A673 (cell line): ENCODE measurements around the gene CNTRL. TPM values are rescaled to one million over a fixed set of nuclear protein-coding genes. Genes with fewer than 3 reads are reported as not detected.
"Not testable (repeated sequence)": the region's sequence is repeated elsewhere in the genome, so short reads cannot be mapped to it uniquely, and the experiment has no call there.

Experiments used
- BruUV-seq: library from RNA; stranded (reverse); fragments of 400-500 nt; replicated peaks from 2 replicates; lab custom pipeline; 2021; lab: Mats Ljungman, UMichigan
- CTCF ChIA-PET: fragments of 300-600 bp; sonication (Branson Sonifier 250); formaldehyde crosslinking; loops from one replicate; lab custom pipeline; 2022; ENCODE audit warnings: antibody characterized with exemption; lab: Charles Lee
- POLR2A ChIA-PET: fragments of 300-600 bp; sonication (Branson Sonifier 250); formaldehyde crosslinking; loops from one replicate; lab custom pipeline; 2022; ENCODE audit warnings: antibody characterized with exemption; ENCODE audit not compliant: low non-redundant PET; lab: Charles Lee
- DNase-seq: peaks from one replicate; pipeline ENCODE4 v3.0.0-alpha.2; 2015; ENCODE audit warnings: low spot score
- H3K27ac ChIP-seq: fragments of 200-600 bp; sonication (generic); 2 replicates; pipeline ENCODE4 v1.5.1; 2016; ENCODE audit warnings: mixed run types, low read depth, mild to moderate bottlenecking, mixed read lengths, antibody characterized with exemption, low read length; ENCODE audit not compliant: poor library complexity, severe bottlenecking
- H3K27me3 ChIP-seq: fragments of 200-600 bp; sonication (generic); replicated peaks from 2 replicates; pipeline ENCODE4 v1.6.1; 2017; ENCODE audit warnings: mixed run types, low read depth, mild to moderate bottlenecking, mixed read lengths, antibody characterized with exemption, low read length; ENCODE audit not compliant: insufficient read depth, poor library complexity
- H3K36me3 ChIP-seq: fragments of 200-600 bp; sonication (generic); 2 replicates; pipeline ENCODE4 v1.6.1; 2016; ENCODE audit warnings: mixed run types, mild to moderate bottlenecking, mixed read lengths, antibody characterized with exemption, low read length; ENCODE audit not compliant: insufficient read depth, poor library complexity, severe bottlenecking
- H3K4me1 ChIP-seq: fragments of 200-600 bp; sonication (generic); 2 replicates; pipeline ENCODE4 v1.6.1; 2017; ENCODE audit warnings: mixed run types, mild to moderate bottlenecking, mixed read lengths, antibody characterized with exemption, low read length; ENCODE audit not compliant: insufficient read depth, poor library complexity, severe bottlenecking
- H3K4me3 ChIP-seq: fragments of 200-600 bp; sonication (generic); 2 replicates; pipeline ENCODE4 v1.5.1; 2016; ENCODE audit warnings: low read depth, mixed run types, mild to moderate bottlenecking, mixed read lengths, low read length; ENCODE audit not compliant: poor library complexity, severe bottlenecking
- H3K9me3 ChIP-seq: fragments of 200-600 bp; sonication (generic); 2 replicates; pipeline ENCODE4 v1.6.1; 2016; ENCODE audit warnings: mixed run types, low read depth, mild to moderate bottlenecking, mixed read lengths, antibody characterized with exemption, low read length; ENCODE audit not compliant: poor library complexity, severe bottlenecking
- EZH2 ChIP-seq: fragments of 200-600 bp; sonication (generic); IDR thresholded peaks from 2 replicates; pipeline ENCODE4 v1.6.1; 2017; ENCODE audit warnings: borderline replicate concordance, low read depth, mild to moderate bottlenecking, mixed read lengths, antibody characterized with exemption, low read length; ENCODE audit not compliant: poor library complexity, severe bottlenecking
- intact Hi-C: fragments of 100-400 bp; cut with micrococcal nuclease; formaldehyde crosslinking; loops from one replicate; pipeline ENCODE4 v1.10.0; 2022; ENCODE audit not compliant: unreplicated experiment
- total RNA-seq: library from RNA; stranded (reverse); gene quantifications from 2 replicates; pipeline ENCODE4 v1.2.3, GENCODE V29; 2021
- TF ChIP-seq, protein P1 (sequence below): fragments of 300-800, 200-600 bp; sonication (generic); conservative IDR thresholded peaks from 2 replicates; pipeline ENCODE4 v1.5.1; 2017; ENCODE audit warnings: low read depth, mild to moderate bottlenecking, antibody characterized with exemption, low read length, moderate library complexity, mixed read lengths

The CNTRL gene
- total RNA-seq, 1 experiment from 2014 or later, result 26.3 TPM

- no TSS peak for BruUV-seq
- POLR2A ChIA-PET, result no interaction called here
- H3K27ac ChIP-seq, result no peak overlapping the region
- TF ChIP-seq, protein P1, sequence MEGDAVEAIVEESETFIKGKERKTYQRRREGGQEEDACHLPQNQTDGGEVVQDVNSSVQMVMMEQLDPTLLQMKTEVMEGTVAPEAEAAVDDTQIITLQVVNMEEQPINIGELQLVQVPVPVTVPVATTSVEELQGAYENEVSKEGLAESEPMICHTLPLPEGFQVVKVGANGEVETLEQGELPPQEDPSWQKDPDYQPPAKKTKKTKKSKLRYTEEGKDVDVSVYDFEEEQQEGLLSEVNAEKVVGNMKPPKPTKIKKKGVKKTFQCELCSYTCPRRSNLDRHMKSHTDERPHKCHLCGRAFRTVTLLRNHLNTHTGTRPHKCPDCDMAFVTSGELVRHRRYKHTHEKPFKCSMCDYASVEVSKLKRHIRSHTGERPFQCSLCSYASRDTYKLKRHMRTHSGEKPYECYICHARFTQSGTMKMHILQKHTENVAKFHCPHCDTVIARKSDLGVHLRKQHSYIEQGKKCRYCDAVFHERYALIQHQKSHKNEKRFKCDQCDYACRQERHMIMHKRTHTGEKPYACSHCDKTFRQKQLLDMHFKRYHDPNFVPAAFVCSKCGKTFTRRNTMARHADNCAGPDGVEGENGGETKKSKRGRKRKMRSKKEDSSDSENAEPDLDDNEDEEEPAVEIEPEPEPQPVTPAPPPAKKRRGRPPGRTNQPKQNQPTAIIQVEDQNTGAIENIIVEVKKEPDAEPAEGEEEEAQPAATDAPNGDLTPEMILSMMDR, result no peak
- TF ChIP-seq EZH2, result no peak
- H3K9me3 ChIP-seq, result no peaks in the 10 kb centered on the region
- no peaks in the 10 kb centered on the region for H3K27me3 ChIP-seq
- intact Hi-C loops, result no loop called here
- no peaks in the 10 kb centered on the region for H3K36me3 ChIP-seq
- CTCF ChIA-PET, result no interaction called here
- no peak overlapping the region for H3K4me3 ChIP-seq
- H3K4me1 ChIP-seq, result no peaks in the 10 kb centered on the region
- no peak for DNase-seq
These were observed 45.3 kb upstream of the CNTRL start for GRCh38 chr9:121029469-121029868.

DNA sequence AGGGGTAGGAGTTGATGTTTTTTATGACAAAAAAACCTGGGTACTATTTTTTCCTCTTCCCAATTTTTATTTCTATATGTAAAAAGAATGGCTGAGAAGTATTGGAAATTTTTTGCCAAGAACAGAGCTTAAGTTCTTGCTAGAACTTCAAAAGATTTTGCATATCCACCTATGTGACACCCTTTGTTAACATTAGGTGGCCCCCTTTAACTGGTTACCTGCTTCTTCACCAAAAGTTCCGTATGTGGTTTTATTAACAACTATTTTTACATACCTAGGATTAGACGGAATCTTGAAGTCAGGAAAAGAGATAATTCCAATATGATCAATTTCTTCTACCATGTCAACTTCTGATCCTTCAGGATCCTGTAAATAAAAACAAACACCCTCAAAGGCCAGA is 40.2 kb upstream of the CNTRL start:
- TF ChIP-seq, protein P1, result no peak
- TF ChIP-seq EZH2, result no peak
- no peak for DNase-seq
- H3K4me3 ChIP-seq, result no peak overlapping the region
- H3K36me3 ChIP-seq, result no peaks in the 10 kb centered on the region
- H3K4me1 ChIP-seq, result no peaks in the 10 kb centered on the region
- no peaks in the 10 kb centered on the region for H3K27me3 ChIP-seq
- H3K27ac ChIP-seq, result no peak overlapping the region
- no peaks in the 10 kb centered on the region for H3K9me3 ChIP-seq
- intact Hi-C loops, result no loop called here
- POLR2A ChIA-PET, result no interaction called here
- no TSS peak for BruUV-seq
- CTCF ChIA-PET, result interaction anchor here (0.7 kb wide), 1 partner anchor 460 kb away, joined by 5 read pairs; no protein-coding TSS in a partner anchor

GRCh38 chr9:121035717-121036116 is 39.0 kb upstream of the CNTRL start:
- H3K9me3 ChIP-seq, BruUV-seq, DNase-seq, H3K4me1 ChIP-seq, POLR2A ChIA-PET, H3K4me3 ChIP-seq, H3K27ac ChIP-seq, H3K36me3 ChIP-seq, intact Hi-C loops, H3K27me3 ChIP-seq, CTCF ChIA-PET: not testable (repeated sequence)

GRCh38 chr9:121038362-121038761 is 36.4 kb upstream of the CNTRL start:
- TF ChIP-seq EZH2, result no peak
- TF ChIP-seq, protein P1, result no peak

More at GRCh38 chr9:121038362-121038761, 36.4 kb upstream of the CNTRL start:
- no peaks in the 10 kb centered on the region for H3K27me3 ChIP-seq
- H3K4me1 ChIP-seq, result no peaks in the 10 kb centered on the region
- no peak overlapping the region for H3K27ac ChIP-seq
- H3K36me3 ChIP-seq, result no peaks in the 10 kb centered on the region
- BruUV-seq, result no TSS peak
- H3K9me3 ChIP-seq, result no peaks in the 10 kb centered on the region
- CTCF ChIA-PET, result no interaction called here
- POLR2A ChIA-PET, result no interaction called here
- no peak overlapping the region for H3K4me3 ChIP-seq
- intact Hi-C loops, result no loop called here
- no peak for DNase-seq
